HG03039 (cell line): Measurements from ENCODE around the gene OBSCN.

Experiments used
- ATAC-seq: cut with Tn5 transposase; IDR thresholded peaks from one replicate; pipeline ENCODE4 v1.9.1; 2021; ENCODE audit warnings: mild to moderate bottlenecking, moderate library complexity; ENCODE audit not compliant: unreplicated experiment

OBSCN gene

GRCh38 chr1:228286505-228287417 lies 78.9 kb downstream of the OBSCN start:
- ATAC-seq, result no peak

- no peak for ATAC-seq
Measured at GRCh38 chr1:228287541-228288425, 79.9 kb downstream of the OBSCN start.

GRCh38 chr1:228288536-228289238 lies 80.8 kb downstream of the OBSCN start:
- no peak for ATAC-seq

GRCh38 chr1:228289239-228289849 lies 81.5 kb downstream of the OBSCN start:
- ATAC-seq, result no peak

- no peak for ATAC-seq
Measured at GRCh38 chr1:228289996-228290881, 82.4 kb downstream of the OBSCN start.

GRCh38 chr1:228291906-228292608 lies 84.2 kb downstream of the OBSCN start:
- no peak for ATAC-seq

GRCh38 chr1:228292609-228292911 lies 84.7 kb downstream of the OBSCN start:
- ATAC-seq, result no peak

GRCh38 chr1:228293393-228293792 lies 85.5 kb downstream of the OBSCN start:
- ATAC-seq, result no peak

- no peak for ATAC-seq
Measured at GRCh38 chr1:228293816-228294500, 86.1 kb downstream of the OBSCN start.

- ATAC-seq, result no peak
Measured at GRCh38 chr1:228294717-228295116, 86.9 kb downstream of the OBSCN start.

GRCh38 chr1:228295201-228295600 lies 87.4 kb downstream of the OBSCN start:
- ATAC-seq, result no peak

- ATAC-seq, result no peak
Measured at GRCh38 chr1:228295981-228296380, 88.1 kb downstream of the OBSCN start.

GRCh38 chr1:228297242-228297641 lies 89.4 kb downstream of the OBSCN start:
- no peak for ATAC-seq

- ATAC-seq, result no peak
Measured at GRCh38 chr1:228297822-228298221, 90.0 kb downstream of the OBSCN start.

GRCh38 chr1:228298471-228298870 lies 90.6 kb downstream of the OBSCN start:
- ATAC-seq, result no peak

- ATAC-seq, result no peak
Measured at GRCh38 chr1:228299211-228299610, 91.4 kb downstream of the OBSCN start.

GRCh38 chr1:228299901-228300300 lies 92.1 kb downstream of the OBSCN start:
- ATAC-seq, result no peak

GRCh38 chr1:228302086-228302485 lies 94.2 kb downstream of the OBSCN start:
- no peak for ATAC-seq

GRCh38 chr1:228303596-228303995 lies 95.8 kb downstream of the OBSCN start:
- ATAC-seq, result no peak
